Stomach (tissue), 9 donors: Measurements from ENCODE around the gene MAN2A1. TPM values are rescaled to one million over a fixed set of nuclear protein-coding genes. Genes with fewer than 3 reads are reported as not detected.

Experiments used
- DNase-seq, 2 donors: peaks; one replicate each; pipeline versions ENCODE4 v3.0.0 to v3.0.0-alpha.2; 2013 to 2019
- H3K27ac ChIP-seq, 5 donors: fragments of 200-600 bp in 4 of 5; sonication (generic) in 4 of 5; one replicate each; pipeline ENCODE4 v1.5.1; 2013 to 2019; ENCODE audit warnings: mild to moderate bottlenecking in 1 of 5, moderate library complexity in 1 of 5
- H3K27me3 ChIP-seq, 3 donors: fragments of 200-600 bp; sonication (generic); one replicate each; pipeline ENCODE4 v1.5.1; 2017 to 2019; ENCODE audit warnings: mixed run types in 1 of 3
- H3K36me3 ChIP-seq, 4 donors: fragments of 200-600 bp; sonication (generic); 1 replicate in 3 of 4; 2 replicates in 1 of 4; pipeline ENCODE4 v1.5.1; 2016 to 2019
- H3K4me1 ChIP-seq, 4 donors: fragments of 200-600 bp; sonication (generic); one replicate each; pipeline ENCODE4 v1.5.1; 2016 to 2019
- H3K4me3 ChIP-seq, 4 donors: fragments of 200-600 bp; sonication (generic) in 3 of 4; one replicate each; pipeline ENCODE4 v1.5.1; 2016 to 2019; ENCODE audit warnings: mild to moderate bottlenecking in 1 of 4
- H3K9me3 ChIP-seq, 4 donors: fragments of 200-600 bp; sonication (generic); one replicate each; pipeline ENCODE4 v1.5.1; 2016 to 2019
- EP300 ChIP-seq: sonication (generic); formaldehyde crosslinking; IDR thresholded peaks from one replicate; pipeline ENCODE4 v1.6.1; 2017; ENCODE audit warnings: antibody characterized with exemption
- POLR2A ChIP-seq, 4 donors: fragments of 450-650 bp; IDR thresholded peaks; one replicate each; pipeline ENCODE4 v1.6.1; 2016; ENCODE audit warnings: antibody characterized with exemption in 4 of 4, control low read depth in 2 of 4, mild to moderate bottlenecking in 1 of 4, moderate library complexity in 1 of 4
- POLR2AphosphoS5 ChIP-seq, 3 donors: sonication (generic); formaldehyde crosslinking; IDR thresholded peaks; one replicate each; pipeline ENCODE4 v1.6.1; 2016; ENCODE audit warnings: antibody characterized with exemption in 3 of 3
- WGBS, 5 donors: extraction: QIAGEN DNeasy Blood & Tissue Kit in 3 of 5; methylation state at CpG; one replicate each; pipeline versions ENCODE4 v1.1.5 to v1.1.7; 2013 to 2018; 5-methylcytosine and 5-hydroxymethylcytosine counted together
- intact Hi-C: fragments of 100-400 bp; cut with DNase I; formaldehyde crosslinking; loops from one replicate; pipeline ENCODE4 v1.15.1; 2023; ENCODE audit warnings: low total_unique reads
- polyA plus RNA-seq, 3 donors: library from polyadenylated mRNA; stranded (reverse); fragments of 200-250 nt; gene quantifications; one replicate each; pipeline ENCODE4 v1.2.3, GENCODE V29; 2013
- total RNA-seq, 5 donors: library from RNA; depleted of rRNA; stranded (reverse); fragments of >200 nt; gene quantifications; one replicate each; pipeline versions ENCODE4 v1.1.0 to v1.2.3, GENCODE V29; 2014 to 2016
- TF ChIP-seq, protein P1 (sequence below), 7 experiments: fragments of 450-650 bp in 4 of 7; fragments of 200-600 bp in 3 of 7; sonication (generic) in 3 of 7; IDR thresholded peaks; one replicate each; pipeline ENCODE4 v1.5.1; 2016 to 2019; ENCODE audit warnings: antibody characterized with exemption in 7 of 7, control low read depth in 2 of 7, mild to moderate bottlenecking in 1 of 7
- donor health status: healthy with polysubstance abuse.
- donor health status: Bipolar disorder and iron deficiency.
- donor health status: healthy.

The MAN2A1 gene
- total and polyA plus RNA-seq, 8 donors = 6.1 to 136 (median 33.6) TPM

DNA sequence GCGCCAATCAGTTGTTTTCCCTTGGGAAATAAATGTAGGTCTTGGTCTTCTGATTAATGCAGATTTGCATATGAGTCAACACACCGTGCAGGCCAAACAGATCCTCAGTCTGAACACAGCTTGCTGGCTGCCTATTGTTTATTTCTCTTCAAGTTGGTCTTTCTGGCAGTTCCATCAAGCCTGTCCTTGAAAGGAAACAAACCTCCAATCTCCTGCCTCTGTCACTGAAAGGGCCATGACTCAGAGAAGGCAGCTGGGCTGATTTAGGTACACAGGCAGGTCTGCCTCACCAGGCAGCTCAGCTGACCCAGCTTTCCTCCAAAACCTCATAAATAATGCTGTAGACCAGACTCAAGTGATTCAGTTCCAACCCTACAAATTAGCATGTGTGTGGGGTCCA lies 175.9 kb downstream of the MAN2A1 start:
- H3K27me3 ChIP-seq = no peaks in the 10 kb centered on the region
- H3K9me3 ChIP-seq = no peaks in the 10 kb centered on the region
- no peak overlapping the region for H3K4me3 ChIP-seq
- H3K36me3 ChIP-seq = peaks cover 0 to 66% (median 53%) of the 10 kb centered on the region in 4 donors
- 56 to 71% (median 66%) methylated on average over 2 of the region's 2 CpGs for WGBS, 5 donors
- intact Hi-C loops = no loop called here
- no peak overlapping the region for H3K27ac ChIP-seq
- TF ChIP-seq POLR2A (IDR thresholded peaks at IDR 0.05) = no peak
- TF ChIP-seq EP300 = no peak
- peak in 1 of 3 donors; percentile 7 for TF ChIP-seq POLR2AphosphoS5 (IDR thresholded peaks at IDR 0.05)
- no peaks in the 10 kb centered on the region for H3K4me1 ChIP-seq
- DNase-seq = no peak

DNA sequence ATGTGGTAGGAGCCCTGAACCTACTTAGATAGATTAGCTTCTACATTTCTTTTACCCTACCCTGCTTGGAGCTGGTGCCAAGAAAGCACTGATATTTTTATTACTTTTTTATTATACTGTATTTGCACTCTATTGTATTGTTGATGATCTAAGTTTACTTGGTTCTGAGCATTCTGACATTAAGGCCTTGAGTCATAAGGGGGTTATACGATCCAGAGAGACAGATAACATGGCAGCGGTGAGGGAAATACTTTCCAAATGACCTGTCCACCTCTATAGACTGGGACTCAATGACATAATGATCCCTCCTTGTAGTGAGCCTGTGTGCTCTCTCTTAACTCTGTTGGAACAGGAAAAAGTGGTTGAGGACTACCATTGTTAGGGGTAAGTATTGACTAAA lies 176.3 kb downstream of the MAN2A1 start:
- peaks cover 0 to 62% (median 50%) of the 10 kb centered on the region in 4 donors for H3K36me3 ChIP-seq
- no peak overlapping the region for H3K4me3 ChIP-seq
- intact Hi-C loops = no loop called here
- no peak for TF ChIP-seq POLR2AphosphoS5 (IDR thresholded peaks at IDR 0.05)
- TF ChIP-seq, protein P1, sequence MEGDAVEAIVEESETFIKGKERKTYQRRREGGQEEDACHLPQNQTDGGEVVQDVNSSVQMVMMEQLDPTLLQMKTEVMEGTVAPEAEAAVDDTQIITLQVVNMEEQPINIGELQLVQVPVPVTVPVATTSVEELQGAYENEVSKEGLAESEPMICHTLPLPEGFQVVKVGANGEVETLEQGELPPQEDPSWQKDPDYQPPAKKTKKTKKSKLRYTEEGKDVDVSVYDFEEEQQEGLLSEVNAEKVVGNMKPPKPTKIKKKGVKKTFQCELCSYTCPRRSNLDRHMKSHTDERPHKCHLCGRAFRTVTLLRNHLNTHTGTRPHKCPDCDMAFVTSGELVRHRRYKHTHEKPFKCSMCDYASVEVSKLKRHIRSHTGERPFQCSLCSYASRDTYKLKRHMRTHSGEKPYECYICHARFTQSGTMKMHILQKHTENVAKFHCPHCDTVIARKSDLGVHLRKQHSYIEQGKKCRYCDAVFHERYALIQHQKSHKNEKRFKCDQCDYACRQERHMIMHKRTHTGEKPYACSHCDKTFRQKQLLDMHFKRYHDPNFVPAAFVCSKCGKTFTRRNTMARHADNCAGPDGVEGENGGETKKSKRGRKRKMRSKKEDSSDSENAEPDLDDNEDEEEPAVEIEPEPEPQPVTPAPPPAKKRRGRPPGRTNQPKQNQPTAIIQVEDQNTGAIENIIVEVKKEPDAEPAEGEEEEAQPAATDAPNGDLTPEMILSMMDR (IDR thresholded peaks at IDR 0.05) = no peak
- TF ChIP-seq POLR2A (IDR thresholded peaks at IDR 0.05) = no peak
- no peak for TF ChIP-seq EP300
- no peak for DNase-seq
- WGBS, 5 donors = 51 to 68% (median 62%) methylated on average over 2 of the region's 2 CpGs
- no peaks in the 10 kb centered on the region for H3K4me1 ChIP-seq
- H3K27me3 ChIP-seq = no peaks in the 10 kb centered on the region
- no peak overlapping the region for H3K27ac ChIP-seq
- no peaks in the 10 kb centered on the region for H3K9me3 ChIP-seq

DNA sequence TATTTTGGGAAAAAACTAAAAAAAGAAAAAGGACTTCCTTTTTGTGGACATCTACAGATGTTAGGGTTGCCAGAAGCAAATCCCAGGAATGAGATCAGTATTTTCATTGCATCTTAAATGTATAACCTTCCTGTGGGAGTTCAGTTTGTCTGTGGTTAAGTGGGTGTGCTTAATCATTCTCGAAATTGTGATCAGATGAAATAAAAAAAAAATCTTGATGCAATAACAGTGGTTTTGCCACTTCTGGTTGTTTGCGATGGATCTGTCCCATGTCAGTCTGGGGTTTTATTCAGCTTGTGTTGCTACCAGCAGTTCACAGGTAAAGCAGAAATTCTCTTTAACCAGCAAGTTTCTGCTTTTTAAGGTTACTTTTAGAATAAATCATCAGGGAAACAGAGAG lies 179.0 kb downstream of the MAN2A1 start:
- no peaks in the 10 kb centered on the region for H3K9me3 ChIP-seq
- H3K4me3 ChIP-seq = no peak overlapping the region
- no peaks in the 10 kb centered on the region for H3K4me1 ChIP-seq
- no peak for DNase-seq
- no peaks in the 10 kb centered on the region for H3K27me3 ChIP-seq
- TF ChIP-seq EP300 (no peak), POLR2A (IDR thresholded peaks at IDR 0.05) (no peak), POLR2AphosphoS5 (IDR thresholded peaks at IDR 0.05) (no peak)
- TF ChIP-seq, protein P1 (IDR thresholded peaks at IDR 0.05) = no peak
- H3K36me3 ChIP-seq = peaks cover 0 to 47% (median 36%) of the 10 kb centered on the region in 4 donors
- no peak overlapping the region for H3K27ac ChIP-seq
- intact Hi-C loops = no loop called here
- 65 to 80% (median 79%) methylated on average over 2 of the region's 2 CpGs for WGBS, 5 donors

DNA sequence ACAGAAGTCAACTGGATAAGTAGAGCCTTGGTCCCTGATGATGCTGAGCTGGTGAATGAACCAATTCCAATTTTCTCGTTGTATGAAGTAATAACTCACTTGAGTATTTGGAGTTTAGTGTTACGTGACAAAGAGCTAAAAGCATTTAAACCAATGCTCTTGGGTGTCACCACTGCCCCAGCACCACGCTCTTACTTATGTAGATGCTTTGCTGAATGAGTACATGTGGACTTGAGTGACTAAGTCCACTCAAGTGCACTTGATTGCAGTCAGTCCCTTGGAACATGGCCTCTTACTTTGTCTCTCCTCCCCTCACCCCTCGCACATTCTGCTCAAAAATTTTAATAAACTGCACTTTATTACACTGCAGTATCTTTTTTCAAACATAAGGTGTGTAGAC lies 184.0 kb downstream of the MAN2A1 start:
- TF ChIP-seq POLR2A (IDR thresholded peaks at IDR 0.05) (no peak), EP300 (no peak), POLR2AphosphoS5 (IDR thresholded peaks at IDR 0.05) (no peak)
- TF ChIP-seq, protein P1 (IDR thresholded peaks at IDR 0.05) = no peak
- no peak for DNase-seq
- no peak overlapping the region for H3K27ac ChIP-seq
- H3K4me3 ChIP-seq = no peak overlapping the region
- H3K4me1 ChIP-seq = no peaks in the 10 kb centered on the region
- no peaks in the 10 kb centered on the region for H3K36me3 ChIP-seq
- WGBS, 5 donors = 92 to 99% (median 97%) methylated on average over 4 of the region's 4 CpGs
- no peaks in the 10 kb centered on the region for H3K9me3 ChIP-seq
- intact Hi-C loops = no loop called here
- no peaks in the 10 kb centered on the region for H3K27me3 ChIP-seq

DNA sequence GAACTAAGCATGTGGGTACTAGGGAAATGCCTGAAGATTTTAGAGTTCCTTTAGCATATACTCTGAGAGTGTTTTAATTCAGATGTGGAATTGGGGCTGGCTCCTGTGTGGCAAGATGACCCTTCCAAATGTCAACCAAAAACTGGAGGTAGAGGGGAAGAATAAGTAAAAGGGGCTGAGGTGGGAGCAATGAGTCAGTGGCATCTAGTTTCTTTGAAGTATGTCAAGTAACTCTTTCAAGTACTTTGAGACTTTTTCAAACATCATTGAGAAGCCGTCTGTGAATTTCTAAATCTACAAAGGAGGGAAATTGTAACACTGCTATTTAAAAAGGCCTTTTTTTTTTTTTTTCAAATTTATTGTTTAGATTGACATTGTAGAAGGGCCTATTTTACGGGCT lies 184.4 kb downstream of the MAN2A1 start:
- no peak overlapping the region for H3K4me3 ChIP-seq
- H3K27ac ChIP-seq = no peak overlapping the region
- H3K27me3 ChIP-seq = no peaks in the 10 kb centered on the region
- intact Hi-C loops = no loop called here
- 94 to 97% (median 96%) methylated on average over 2 of the region's 2 CpGs for WGBS, 5 donors
- H3K4me1 ChIP-seq = no peaks in the 10 kb centered on the region
- TF ChIP-seq POLR2AphosphoS5 (IDR thresholded peaks at IDR 0.05) = no peak
- no peak for TF ChIP-seq EP300
- TF ChIP-seq, protein P1 (IDR thresholded peaks at IDR 0.05) = no peak
- TF ChIP-seq POLR2A (IDR thresholded peaks at IDR 0.05) = no peak
- DNase-seq = no peak
- no peaks in the 10 kb centered on the region for H3K36me3 ChIP-seq
- H3K9me3 ChIP-seq = no peaks in the 10 kb centered on the region
